Measurements from ENCODE around the gene KCTD8. TPM values are rescaled to one million over a fixed set of nuclear protein-coding genes. Genes with fewer than 3 reads are reported as not detected.
"Not testable (repeated sequence)": the region's sequence is repeated elsewhere in the genome, so short reads cannot be mapped to it uniquely, and the experiment has no call there.

Gene KCTD8
- total RNA-seq, 1 donor from 2014 or later = 0.68 TPM

- Mint-ChIP-seq H3K36me3 (ENCODE audit: low read depth, unreplicated experiment) (no peaks in the 10 kb centered on the region), H3K9me3 (ENCODE audit: unreplicated experiment) (peaks cover 3% of the 10 kb centered on the region), H3K27me3 (ENCODE audit: low read depth, unreplicated experiment) (no peaks in the 10 kb centered on the region), H3K4me1 (ENCODE audit: low read depth, unreplicated experiment) (no peaks in the 10 kb centered on the region), H3K27ac (ENCODE audit: unreplicated experiment) (no peak overlapping the region), H3K4me3 (ENCODE audit: unreplicated experiment) (no peak overlapping the region)
- no peaks in the 10 kb centered on the region for H4K20me1 ChIP-seq (ENCODE audit: insufficient read depth, low read length)
- H3K4me1 ChIP-seq (ENCODE audit: insufficient read depth, low read length) = no peaks in the 10 kb centered on the region
- H3K27me3 ChIP-seq (ENCODE audit: insufficient read depth, low read length) = no peaks in the 10 kb centered on the region
- FAIRE-seq = no peak
- no peaks in the 10 kb centered on the region for H3K9me3 ChIP-seq (ENCODE audit: insufficient read depth, low read depth, low read length)
- no peak overlapping the region for H3K27ac ChIP-seq (ENCODE audit: low read depth, low read length)
- no peaks in the 10 kb centered on the region for H3K36me3 ChIP-seq (ENCODE audit: insufficient read depth, low read length)
- no peak overlapping the region for H3K4me2 ChIP-seq (ENCODE audit: low read length)
- DNase-seq (ENCODE audit: low read depth) = no peak
- no peaks in the 10 kb centered on the region for H3K79me2 ChIP-seq (ENCODE audit: insufficient read depth, low read length)
- H2AFZ ChIP-seq (ENCODE audit: low read depth, low read length) = no peak overlapping the region
- TF ChIP-seq CTCF (IDR thresholded peaks at IDR 0.05; ENCODE audit: insufficient read depth, low read depth, low read length) (peak; percentile 5), EZH2 (IDR thresholded peaks at IDR 0.05; ENCODE audit: insufficient read depth, low read length) (no peak)
- no peak overlapping the region for H3K9ac ChIP-seq (ENCODE audit: low read length)
- H3K4me3 ChIP-seq (ENCODE audit: insufficient read depth, low read depth, low read length) = no peak overlapping the region
Measured at GRCh38 chr4:44186096-44186849, 262.3 kb downstream of the KCTD8 start.

- not testable (repeated sequence) for H3K9ac ChIP-seq (ENCODE audit: low read length); FAIRE-seq; DNase-seq (ENCODE audit: low read depth); H3K4me3 ChIP-seq (ENCODE audit: insufficient read depth, low read depth, low read length); H3K4me3 Mint-ChIP-seq (ENCODE audit: unreplicated experiment); H3K79me2 ChIP-seq (ENCODE audit: insufficient read depth, low read length); H2AFZ ChIP-seq (ENCODE audit: low read depth, low read length); H3K4me1 Mint-ChIP-seq (ENCODE audit: low read depth, unreplicated experiment); H3K36me3 ChIP-seq (ENCODE audit: insufficient read depth, low read length); H3K27ac ChIP-seq (ENCODE audit: low read depth, low read length); H3K27me3 ChIP-seq (ENCODE audit: insufficient read depth, low read length); H3K4me1 ChIP-seq (ENCODE audit: insufficient read depth, low read length); H3K27me3 Mint-ChIP-seq (ENCODE audit: low read depth, unreplicated experiment); H3K36me3 Mint-ChIP-seq (ENCODE audit: low read depth, unreplicated experiment); H4K20me1 ChIP-seq (ENCODE audit: insufficient read depth, low read length); H3K9me3 ChIP-seq (ENCODE audit: insufficient read depth, low read depth, low read length); H3K4me2 ChIP-seq (ENCODE audit: low read length); H3K27ac Mint-ChIP-seq (ENCODE audit: unreplicated experiment)
- H3K9me3 Mint-ChIP-seq (ENCODE audit: unreplicated experiment) = peaks cover 12% of the 10 kb centered on the region
Measured at GRCh38 chr4:44181491-44182349, 266.9 kb downstream of the KCTD8 start.

- H3K9me3 Mint-ChIP-seq (ENCODE audit: unreplicated experiment); H4K20me1 ChIP-seq (ENCODE audit: insufficient read depth, low read length); H2AFZ ChIP-seq (ENCODE audit: low read depth, low read length); H3K4me3 Mint-ChIP-seq (ENCODE audit: unreplicated experiment); H3K36me3 ChIP-seq (ENCODE audit: insufficient read depth, low read length); FAIRE-seq; H3K79me2 ChIP-seq (ENCODE audit: insufficient read depth, low read length); H3K4me1 Mint-ChIP-seq (ENCODE audit: low read depth, unreplicated experiment); H3K27me3 Mint-ChIP-seq (ENCODE audit: low read depth, unreplicated experiment); H3K36me3 Mint-ChIP-seq (ENCODE audit: low read depth, unreplicated experiment); H3K4me1 ChIP-seq (ENCODE audit: insufficient read depth, low read length); DNase-seq (ENCODE audit: low read depth); H3K9me3 ChIP-seq (ENCODE audit: insufficient read depth, low read depth, low read length); H3K27ac ChIP-seq (ENCODE audit: low read depth, low read length); H3K4me3 ChIP-seq (ENCODE audit: insufficient read depth, low read depth, low read length); H3K9ac ChIP-seq (ENCODE audit: low read length); H3K27me3 ChIP-seq (ENCODE audit: insufficient read depth, low read length); H3K27ac Mint-ChIP-seq (ENCODE audit: unreplicated experiment); H3K4me2 ChIP-seq (ENCODE audit: low read length): not testable (repeated sequence)
Measured at GRCh38 chr4:44167766-44168165, 280.8 kb downstream of the KCTD8 start.
